ENCODE measurements around the gene CHRM5. TPM values are rescaled to one million over a fixed set of nuclear protein-coding genes. Genes with fewer than 3 reads are reported as not detected.

The CHRM5 gene
- total RNA-seq, 1 experiment from 2014 or later, result not detected

DNA sequence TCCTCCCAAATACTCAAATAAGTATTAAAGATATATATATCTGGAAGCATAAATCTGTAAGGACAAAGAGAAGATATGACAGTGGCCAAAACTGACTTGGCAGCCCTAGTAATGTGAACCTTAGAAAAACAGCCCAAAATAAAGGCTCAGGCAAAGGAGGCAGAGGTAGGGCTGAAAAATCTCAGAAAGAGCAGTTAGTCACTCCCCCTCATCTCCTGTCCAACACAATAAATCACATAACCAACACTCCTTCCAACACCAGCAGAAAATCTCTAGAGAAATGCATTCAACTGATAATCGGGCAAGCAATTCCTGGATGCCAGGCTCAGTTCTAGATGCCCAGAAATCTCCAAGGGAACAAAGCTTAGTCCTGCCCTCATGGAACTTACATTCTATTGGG, 22.1 kb upstream of the CHRM5 start:
- POLR2A ChIA-PET, result no interaction called here

More for the DNA sequence above, 22.1 kb upstream of the CHRM5 start:
- Histone ChIP-seq H3K9me2 (ENCODE audit: insufficient read depth) (no peaks in the 10 kb centered on the region), H3K4me3 (replicated peaks in 1 of 2; ENCODE audit: low read depth in 1 of 2, low read length in 2 of 2) (no peak overlapping the region), H3K36me3 (ENCODE audit: control insufficient read depth in 1 of 2, insufficient read depth in 2 of 2, low read length in 2 of 2) (no peaks in the 10 kb centered on the region), H2AFZ (ENCODE audit: low read depth, low read length, poor library complexity, severe bottlenecking) (no peak overlapping the region), H3K4me1 (ENCODE audit: control insufficient read depth in 1 of 2, insufficient read depth in 2 of 2, low read length in 2 of 2) (no peaks in the 10 kb centered on the region), H3K27me3 (ENCODE audit: insufficient read depth, low read length) (no peaks in the 10 kb centered on the region), H3K4me2 (ENCODE audit: low read length) (no peak overlapping the region), H3K9ac (ENCODE audit: low read length) (no peak overlapping the region), H4K20me1 (ENCODE audit: insufficient read depth) (no peaks in the 10 kb centered on the region), H3K79me2 (ENCODE audit: insufficient read depth, low read length) (no peaks in the 10 kb centered on the region), H3K27ac (ENCODE audit: low read depth, low read length) (no peak overlapping the region), H3K9me3 (ENCODE audit: control insufficient read depth in 1 of 2, insufficient read depth in 1 of 2, low read depth in 1 of 2, low read length in 2 of 2) (no peaks in the 10 kb centered on the region)
- TF ChIP-seq, protein P1, sequence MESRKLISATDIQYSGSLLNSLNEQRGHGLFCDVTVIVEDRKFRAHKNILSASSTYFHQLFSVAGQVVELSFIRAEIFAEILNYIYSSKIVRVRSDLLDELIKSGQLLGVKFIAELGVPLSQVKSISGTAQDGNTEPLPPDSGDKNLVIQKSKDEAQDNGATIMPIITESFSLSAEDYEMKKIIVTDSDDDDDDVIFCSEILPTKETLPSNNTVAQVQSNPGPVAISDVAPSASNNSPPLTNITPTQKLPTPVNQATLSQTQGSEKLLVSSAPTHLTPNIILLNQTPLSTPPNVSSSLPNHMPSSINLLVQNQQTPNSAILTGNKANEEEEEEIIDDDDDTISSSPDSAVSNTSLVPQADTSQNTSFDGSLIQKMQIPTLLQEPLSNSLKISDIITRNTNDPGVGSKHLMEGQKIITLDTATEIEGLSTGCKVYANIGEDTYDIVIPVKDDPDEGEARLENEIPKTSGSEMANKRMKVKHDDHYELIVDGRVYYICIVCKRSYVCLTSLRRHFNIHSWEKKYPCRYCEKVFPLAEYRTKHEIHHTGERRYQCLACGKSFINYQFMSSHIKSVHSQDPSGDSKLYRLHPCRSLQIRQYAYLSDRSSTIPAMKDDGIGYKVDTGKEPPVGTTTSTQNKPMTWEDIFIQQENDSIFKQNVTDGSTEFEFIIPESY (IDR thresholded peaks at IDR 0.05; ENCODE audit: extremely low read depth, insufficient replicate concordance, low read length), result no peak
- TF ChIP-seq TCF7L2 (IDR thresholded peaks at IDR 0.05; ENCODE audit: borderline replicate concordance, extremely low read depth, insufficient read depth, insufficient read length) (no peak), EZH2 (IDR thresholded peaks at IDR 0.05) (no peak), FOSL1 (IDR thresholded peaks at IDR 0.05; ENCODE audit: low read depth) (no peak), SIN3A (IDR thresholded peaks at IDR 0.05; ENCODE audit: low read depth) (no peak), CBX3 (IDR thresholded peaks at IDR 0.05; ENCODE audit: low read depth) (no peak), SP1 (IDR thresholded peaks at IDR 0.05; ENCODE audit: low read depth) (no peak), POLR2AphosphoS5 (IDR thresholded peaks at IDR 0.05; ENCODE audit: low read depth, low read length) (no peak), ELF1 (IDR thresholded peaks at IDR 0.05; ENCODE audit: borderline replicate concordance, low read depth) (no peak), EZH2phosphoT487 (IDR thresholded peaks at IDR 0.05; ENCODE audit: borderline replicate concordance) (no peak), ZNF274 (IDR thresholded peaks at IDR 0.05; ENCODE audit: low read depth, low read length) (no peak), EGR1 (IDR thresholded peaks at IDR 0.05; ENCODE audit: low read depth) (no peak), RAD21 (IDR thresholded peaks at IDR 0.05; ENCODE audit: low read depth) (no peak), CEBPB (IDR thresholded peaks at IDR 0.05; ENCODE audit: low read depth) (no peak)
- TF ChIP-seq, protein P2, sequence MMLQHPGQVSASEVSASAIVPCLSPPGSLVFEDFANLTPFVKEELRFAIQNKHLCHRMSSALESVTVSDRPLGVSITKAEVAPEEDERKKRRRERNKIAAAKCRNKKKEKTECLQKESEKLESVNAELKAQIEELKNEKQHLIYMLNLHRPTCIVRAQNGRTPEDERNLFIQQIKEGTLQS (IDR thresholded peaks at IDR 0.05), result no peak
- TF ChIP-seq, protein P3, sequence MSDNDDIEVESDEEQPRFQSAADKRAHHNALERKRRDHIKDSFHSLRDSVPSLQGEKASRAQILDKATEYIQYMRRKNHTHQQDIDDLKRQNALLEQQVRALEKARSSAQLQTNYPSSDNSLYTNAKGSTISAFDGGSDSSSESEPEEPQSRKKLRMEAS (IDR thresholded peaks at IDR 0.05), result no peak
- intact Hi-C loops (cut with micrococcal nuclease), result no loop called here
- DNase-seq (ENCODE audit: low read depth, low spot score), result no peak
- no TSS peak for BruUV-seq (replicated peaks)
- ChIA-PET RAD21 (ENCODE audit: low non-redundant PET in 1 of 2, low total read pairs in 2 of 2, uncharacterized antibody in 2 of 2, unreplicated experiment in 2 of 2) (no interaction called here), CTCF (no interaction called here)
- no peak for ATAC-seq
